ENCODE results near the gene AGTPBP1. TPM values are rescaled to one million over a fixed set of nuclear protein-coding genes. Genes with fewer than 3 reads are reported as not detected.

The AGTPBP1 gene
- total and polyA plus RNA-seq, 9 donors: 3.7 to 17.3 (median 11.8) TPM

GRCh38 chr9:85688361-85688760 is 53.4 kb downstream of the AGTPBP1 start:
- Histone ChIP-seq H3K4me1 (ENCODE audit: insufficient read depth) (no peaks in the 10 kb centered on the region), H3K9me3 (no peaks in the 10 kb centered on the region), H3K36me3 (no peaks in the 10 kb centered on the region), H3K27ac (no peak overlapping the region), H3K27me3 (no peaks in the 10 kb centered on the region), H3K4me3 (no peak overlapping the region)
- no peak for TF ChIP-seq EP300 (IDR thresholded peaks at IDR 0.05)
- TF ChIP-seq CTCF (IDR thresholded peaks at IDR 0.05): no peak
- TF ChIP-seq POLR2A (IDR thresholded peaks at IDR 0.05): no peak
- DNase-seq: no peak
- 86 to 89% (median 87%) methylated on average over 2 of the region's 2 CpGs for WGBS, 3 donors
- intact Hi-C loops (cut with DNase I): no loop called here

GRCh38 chr9:85685081-85685480 is 56.7 kb downstream of the AGTPBP1 start:
- TF ChIP-seq CTCF (IDR thresholded peaks at IDR 0.05): no peak
- no peak for TF ChIP-seq EP300 (IDR thresholded peaks at IDR 0.05)
- TF ChIP-seq POLR2A (IDR thresholded peaks at IDR 0.05): no peak
- H3K27me3 ChIP-seq: no peaks in the 10 kb centered on the region
- DNase-seq: no peak
- no peak overlapping the region for H3K4me3 ChIP-seq
- no peaks in the 10 kb centered on the region for H3K9me3 ChIP-seq
- no peak overlapping the region for H3K27ac ChIP-seq
- no peaks in the 10 kb centered on the region for H3K36me3 ChIP-seq
- intact Hi-C loops (cut with DNase I): no loop called here
- H3K4me1 ChIP-seq (ENCODE audit: insufficient read depth): no peaks in the 10 kb centered on the region

- H3K27ac ChIP-seq: no peak overlapping the region
- no peaks in the 10 kb centered on the region for H3K4me1 ChIP-seq (ENCODE audit: insufficient read depth)
- intact Hi-C loops (cut with DNase I): no loop called here
- no peaks in the 10 kb centered on the region for H3K9me3 ChIP-seq
- 92 to 98% (median 96%) methylated on average over 2 of the region's 2 CpGs for WGBS, 3 donors
- no peaks in the 10 kb centered on the region for H3K27me3 ChIP-seq
- no peak for DNase-seq
- TF ChIP-seq EP300 (IDR thresholded peaks at IDR 0.05) (no peak), POLR2A (IDR thresholded peaks at IDR 0.05) (no peak), CTCF (IDR thresholded peaks at IDR 0.05) (no peak)
- no peaks in the 10 kb centered on the region for H3K36me3 ChIP-seq
- no peak overlapping the region for H3K4me3 ChIP-seq
Measured at GRCh38 chr9:85676790-85677189, 65.0 kb downstream of the AGTPBP1 start.

GRCh38 chr9:85667374-85667773 is 74.4 kb downstream of the AGTPBP1 start:
- 83 to 88% (median 84%) methylated on average over 1 of the region's 1 CpG for WGBS, 3 donors
- no peak for DNase-seq
- Histone ChIP-seq H3K4me3 (no peak overlapping the region), H3K4me1 (ENCODE audit: insufficient read depth) (no peaks in the 10 kb centered on the region), H3K27me3 (no peaks in the 10 kb centered on the region), H3K36me3 (no peaks in the 10 kb centered on the region), H3K9me3 (no peaks in the 10 kb centered on the region), H3K27ac (no peak overlapping the region)
- intact Hi-C loops (cut with DNase I): no loop called here
- no peak for TF ChIP-seq CTCF (IDR thresholded peaks at IDR 0.05)
- no peak for TF ChIP-seq POLR2A (IDR thresholded peaks at IDR 0.05)
- no peak for TF ChIP-seq EP300 (IDR thresholded peaks at IDR 0.05)

GRCh38 chr9:85666086-85666485 is 75.7 kb downstream of the AGTPBP1 start:
- no peaks in the 10 kb centered on the region for H3K4me1 ChIP-seq (ENCODE audit: insufficient read depth)

More at GRCh38 chr9:85666086-85666485, 75.7 kb downstream of the AGTPBP1 start:
- no peaks in the 10 kb centered on the region for H3K9me3 ChIP-seq
- H3K27me3 ChIP-seq: no peaks in the 10 kb centered on the region
- H3K27ac ChIP-seq: no peak overlapping the region
- intact Hi-C loops (cut with DNase I): no loop called here
- no peak overlapping the region for H3K4me3 ChIP-seq
- H3K36me3 ChIP-seq: no peaks in the 10 kb centered on the region
- WGBS, 3 donors: 92 to 93% (median 93%) methylated on average over 2 of the region's 2 CpGs
- TF ChIP-seq POLR2A (IDR thresholded peaks at IDR 0.05) (no peak), EP300 (IDR thresholded peaks at IDR 0.05) (no peak), CTCF (IDR thresholded peaks at IDR 0.05) (no peak)
- DNase-seq: no peak
